GM18519 (cell line): Measurements from ENCODE around the gene SLC13A5.
"Not testable (repeated sequence)": the region's sequence is repeated elsewhere in the genome, so short reads cannot be mapped to it uniquely, and the experiment has no call there.

Source experiments
- ATAC-seq: cut with Tn5 transposase; IDR thresholded peaks from one replicate; pipeline ENCODE4 v1.9.1; 2021; ENCODE audit warnings: mild to moderate bottlenecking, moderate library complexity; ENCODE audit not compliant: unreplicated experiment, low FRiP score

The SLC13A5 gene

GRCh38 chr17:6713130-6713917 is at the start of gene SLC13A5:
Gene SLC13A5 (minus strand): TSS chr17:6713369. CDS start chr17:6713333, 36 bp downstream.
- ATAC-seq: no peak

- ATAC-seq: no peak
Measured at GRCh38 chr17:6761779-6762178, 48.6 kb upstream of the SLC13A5 start.

- no peak for ATAC-seq
Measured at GRCh38 chr17:6757747-6758146, 44.6 kb upstream of the SLC13A5 start.

GRCh38 chr17:6756425-6757031 is 43.4 kb upstream of the SLC13A5 start:
- no peak for ATAC-seq

GRCh38 chr17:6755731-6756184 is 42.6 kb upstream of the SLC13A5 start, which contains the start of gene XAF1:
Gene XAF1 (plus strand): TSS chr17:6756046. CDS start chr17:6756079, 33 bp downstream.
- no peak for ATAC-seq

- no peak for ATAC-seq
Measured at GRCh38 chr17:6755281-6755680, 42.1 kb upstream of the SLC13A5 start.

- no peak for ATAC-seq
Measured at GRCh38 chr17:6753546-6753945, 40.4 kb upstream of the SLC13A5 start.

GRCh38 chr17:6753006-6753445 is 39.9 kb upstream of the SLC13A5 start:
- no peak for ATAC-seq

- ATAC-seq: no peak
Measured at GRCh38 chr17:6752068-6752909, 39.1 kb upstream of the SLC13A5 start.

- ATAC-seq: no peak
Measured at GRCh38 chr17:6749519-6749918, 36.4 kb upstream of the SLC13A5 start.

GRCh38 chr17:6748617-6749016 is 35.4 kb upstream of the SLC13A5 start:
- ATAC-seq: no peak

GRCh38 chr17:6746665-6747064 is 33.5 kb upstream of the SLC13A5 start:
- ATAC-seq: not testable (repeated sequence)

- ATAC-seq: no peak
Measured at GRCh38 chr17:6729531-6729930, 16.4 kb upstream of the SLC13A5 start.

GRCh38 chr17:6724009-6724408 is 10.8 kb upstream of the SLC13A5 start:
- ATAC-seq: no peak

- no peak for ATAC-seq
Measured at GRCh38 chr17:6721744-6722143, 8.6 kb upstream of the SLC13A5 start.

GRCh38 chr17:6716736-6717135 is 3.6 kb upstream of the SLC13A5 start:
- no peak for ATAC-seq

- ATAC-seq: no peak
Measured at GRCh38 chr17:6714315-6714874, 1.2 kb upstream of the SLC13A5 start.

GRCh38 chr17:6713918-6714271 is 726 bp upstream of the SLC13A5 start:
- no peak for ATAC-seq

- no peak for ATAC-seq
Measured at GRCh38 chr17:6712854-6713129, 377 bp downstream of the SLC13A5 start.

- no peak for ATAC-seq
Measured at GRCh38 chr17:6712058-6712853, 913 bp downstream of the SLC13A5 start.
